HG02870 (cell line): Measurements from ENCODE around the gene SPN.
"Not testable (repeated sequence)": the region's sequence is repeated elsewhere in the genome, so short reads cannot be mapped to it uniquely, and the experiment has no call there.

Source experiments
- ATAC-seq: cut with Tn5 transposase; IDR thresholded peaks from one replicate; pipeline ENCODE4 v1.9.1; 2021; ENCODE audit warnings: mild to moderate bottlenecking, moderate library complexity; ENCODE audit not compliant: unreplicated experiment

SPN gene

DNA sequence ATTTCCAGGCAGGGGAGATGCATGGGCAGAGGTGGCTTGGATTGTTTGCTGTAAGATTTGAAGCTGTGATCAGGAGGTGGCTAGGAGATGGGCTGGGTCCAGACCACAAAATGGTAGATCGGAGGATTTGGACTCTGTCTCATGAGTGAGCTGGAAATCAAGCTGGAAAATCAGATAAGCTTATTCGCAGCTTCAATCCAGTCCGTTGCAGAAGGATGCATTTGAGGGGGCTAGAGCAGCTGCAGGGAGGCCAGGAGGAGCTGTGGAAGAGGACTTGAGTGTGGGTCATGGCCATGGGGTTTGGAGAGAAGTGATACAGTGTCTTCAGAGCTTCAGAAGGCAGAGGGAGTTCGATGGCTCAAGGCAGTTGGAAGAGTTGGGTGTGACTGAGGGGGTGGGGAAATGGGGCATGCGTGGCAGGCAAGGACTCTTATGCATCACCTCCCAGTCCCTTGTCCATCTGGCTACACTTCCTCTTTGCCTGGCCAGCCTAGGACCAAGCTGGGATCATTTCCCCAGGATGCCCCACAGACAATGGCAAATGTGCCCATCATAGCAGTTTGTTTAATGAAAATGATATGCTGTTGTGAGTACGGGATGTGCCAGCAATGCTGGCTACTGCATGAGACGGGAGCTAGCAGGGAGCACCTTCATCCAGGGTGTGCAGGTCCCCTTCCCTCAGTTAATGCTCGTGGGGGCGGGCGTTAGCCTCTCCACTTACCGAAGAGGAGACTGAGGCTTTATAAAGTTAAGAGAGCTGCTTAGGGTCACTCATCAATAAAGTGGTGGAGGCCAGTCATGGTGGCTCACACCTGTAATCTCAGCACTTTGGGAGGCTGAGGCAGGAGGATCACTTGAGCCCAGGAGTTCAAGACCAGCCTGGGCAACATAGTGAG is 36.5 kb downstream of the SPN start:
- no peak for ATAC-seq

DNA sequence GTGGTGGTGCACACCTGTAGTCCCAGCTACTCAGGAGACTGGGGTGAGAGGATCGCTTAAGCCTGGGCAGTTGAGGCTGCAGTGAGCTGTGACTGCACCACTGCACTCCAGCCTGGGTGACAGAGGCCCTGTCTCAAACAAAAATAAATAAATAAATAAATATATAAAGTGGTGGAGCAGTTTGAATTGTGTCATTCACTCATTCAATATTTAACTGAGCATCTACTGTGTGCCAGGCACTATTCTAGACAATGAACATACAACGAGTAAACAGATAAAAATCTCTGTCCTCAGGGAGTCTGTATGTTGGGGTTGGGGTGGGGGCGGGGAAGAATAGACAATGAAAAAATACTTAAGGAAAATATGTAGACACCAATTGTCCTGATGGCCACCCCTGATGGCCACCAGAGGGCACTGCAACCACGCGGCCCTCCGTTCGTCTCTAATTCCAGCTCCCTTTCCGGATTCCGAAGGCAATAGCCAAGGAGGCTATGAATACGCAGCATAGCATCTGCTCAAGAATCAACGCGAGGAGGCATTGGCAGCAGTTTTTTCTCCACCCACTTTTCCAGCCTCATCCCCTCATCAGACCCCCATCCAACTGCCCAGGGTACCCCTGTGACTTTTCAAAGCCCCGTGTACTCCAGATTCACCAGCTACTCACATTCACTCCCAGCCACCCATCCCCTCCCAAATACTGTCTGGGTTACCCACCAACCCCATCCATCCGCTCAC is 37.4 kb downstream of the SPN start:
- ATAC-seq = no peak

- ATAC-seq = no peak
These were observed 38.1 kb downstream of the SPN start for GRCh38 chr16:29701214-29701555.

DNA sequence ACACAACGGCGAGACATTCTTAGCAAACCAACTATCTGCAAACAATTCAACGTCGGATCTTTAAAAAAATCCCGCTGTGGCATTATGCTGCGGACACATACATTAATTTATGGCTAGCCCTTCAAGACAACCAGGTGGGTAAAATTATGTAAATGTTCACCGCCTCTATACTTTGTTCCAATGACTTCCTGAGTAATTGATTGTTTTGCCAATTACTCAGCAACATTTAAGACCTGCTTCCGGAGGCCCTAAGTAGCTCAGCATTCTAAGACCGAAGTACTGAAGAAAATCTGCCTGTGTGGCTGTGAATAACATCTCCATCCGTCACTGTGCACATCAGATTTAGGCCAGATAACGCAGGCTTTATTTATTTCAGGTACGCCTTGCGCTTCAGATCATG is 39.2 kb downstream of the SPN start:
- ATAC-seq = no peak

GRCh38 chr16:29705030-29705429 is 42.0 kb downstream of the SPN start:
- ATAC-seq = no peak

DNA sequence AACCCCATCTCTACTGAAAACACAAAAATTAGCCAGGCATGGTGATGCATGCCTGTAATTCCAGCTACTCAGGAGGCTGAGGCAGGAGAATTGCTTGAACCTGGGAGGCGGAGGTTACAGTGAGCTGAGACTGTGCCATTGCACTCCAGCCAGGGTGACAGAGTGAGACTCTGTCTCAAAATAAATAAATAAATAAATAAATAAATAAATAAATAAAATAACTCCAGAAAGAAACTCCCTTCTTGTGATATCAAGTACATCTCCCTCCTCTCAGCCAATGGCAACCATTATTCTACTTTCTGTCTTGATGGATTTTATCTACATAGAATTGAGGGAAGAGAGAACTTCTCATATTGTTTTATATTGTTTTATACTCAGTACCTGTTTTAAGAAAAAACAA is 44.1 kb downstream of the SPN start:
- not testable (repeated sequence) for ATAC-seq

- no peak for ATAC-seq
These were observed 46.0 kb downstream of the SPN start for GRCh38 chr16:29708917-29709600.

GRCh38 chr16:29709657-29710056 is 46.6 kb downstream of the SPN start:
- not testable (repeated sequence) for ATAC-seq

DNA sequence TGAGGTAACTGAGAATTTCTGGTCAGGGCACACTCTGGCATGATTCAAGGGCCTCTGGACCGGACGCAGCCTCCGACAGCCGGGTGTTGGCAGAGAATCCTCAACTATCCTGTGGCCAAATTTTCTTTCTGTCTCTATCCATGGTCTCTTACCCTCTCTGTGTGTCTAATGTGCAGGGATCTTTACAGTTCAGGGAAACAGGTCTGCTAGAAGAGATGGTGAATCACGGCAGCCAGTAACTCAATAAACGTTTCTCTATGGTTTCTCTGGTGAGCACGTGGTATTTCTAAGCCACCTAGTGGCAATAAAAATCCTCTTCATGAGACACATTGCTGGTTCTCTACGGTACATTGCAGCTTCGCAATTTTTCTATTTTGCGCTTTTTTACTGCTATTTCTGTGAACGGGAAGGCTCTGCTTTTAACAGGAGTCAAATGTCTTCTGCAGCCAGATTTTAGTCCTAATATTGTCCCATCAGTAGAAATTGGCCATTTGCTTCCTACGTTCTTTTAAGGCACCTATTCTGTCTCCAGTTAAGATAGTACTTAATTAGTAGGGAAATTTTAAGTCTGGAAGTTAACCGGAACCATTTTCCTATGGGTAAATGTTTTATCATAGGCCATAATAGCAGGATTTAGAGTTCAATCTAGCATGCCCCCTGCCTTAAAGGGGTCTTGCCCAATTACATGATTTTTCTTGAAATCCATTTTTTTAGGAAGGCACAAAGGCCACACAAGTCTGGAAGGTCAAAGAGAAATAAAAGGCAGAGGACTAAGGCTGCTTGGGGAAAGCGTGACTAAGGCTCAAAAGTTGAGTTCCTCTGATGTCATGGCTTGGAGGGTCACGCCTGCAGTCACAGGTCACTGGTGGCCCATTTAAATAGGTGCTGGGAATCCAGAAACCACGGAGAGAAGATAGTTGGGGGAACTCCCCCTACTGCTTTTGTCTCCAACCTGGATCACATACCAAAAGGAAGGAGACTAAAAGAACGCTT is 47.5 kb downstream of the SPN start:
- ATAC-seq = no peak

GRCh38 chr16:29712809-29713208 is 49.8 kb downstream of the SPN start:
- no peak for ATAC-seq

- ATAC-seq = no peak
These were observed 51.3 kb downstream of the SPN start for GRCh38 chr16:29714396-29714795.

DNA sequence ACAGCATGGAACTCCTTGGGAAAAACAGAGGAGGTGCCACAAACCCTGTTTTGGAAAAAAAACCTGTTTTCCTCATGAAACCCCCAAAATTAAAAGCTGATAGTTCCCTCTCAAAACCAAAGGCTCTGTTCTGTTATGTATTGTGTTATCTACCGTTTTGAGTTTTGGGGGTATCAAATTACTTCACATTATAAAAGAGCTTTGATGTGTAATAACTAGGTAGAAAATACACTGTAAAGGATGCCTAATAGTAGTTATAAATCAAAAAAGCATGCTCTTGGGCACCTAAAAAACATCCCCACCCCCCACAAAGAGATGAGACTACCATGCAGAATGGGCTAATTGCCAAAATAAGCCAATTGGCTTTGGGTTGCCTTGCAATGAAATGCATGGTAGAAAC is 51.9 kb downstream of the SPN start:
- ATAC-seq = no peak

DNA sequence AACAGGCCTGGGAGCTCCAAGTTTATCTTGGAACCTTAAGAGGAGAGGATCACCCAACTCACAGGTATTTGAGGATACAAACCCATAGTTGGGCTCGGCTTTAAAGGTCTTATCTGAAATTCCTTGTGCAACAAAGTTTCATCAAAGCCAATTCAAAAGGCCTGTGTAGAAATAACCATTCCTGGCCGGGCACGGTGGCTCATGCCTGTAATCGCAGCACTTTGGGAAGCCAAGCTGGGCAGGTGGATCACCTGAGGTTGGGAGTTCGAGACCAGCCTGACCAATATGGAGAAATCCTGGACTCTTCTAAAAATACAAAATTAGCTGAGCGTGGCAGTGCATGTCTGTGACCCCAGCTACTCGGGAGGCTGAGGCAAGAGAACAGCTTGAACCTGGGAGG is 54.1 kb downstream of the SPN start:
- no peak for ATAC-seq

DNA sequence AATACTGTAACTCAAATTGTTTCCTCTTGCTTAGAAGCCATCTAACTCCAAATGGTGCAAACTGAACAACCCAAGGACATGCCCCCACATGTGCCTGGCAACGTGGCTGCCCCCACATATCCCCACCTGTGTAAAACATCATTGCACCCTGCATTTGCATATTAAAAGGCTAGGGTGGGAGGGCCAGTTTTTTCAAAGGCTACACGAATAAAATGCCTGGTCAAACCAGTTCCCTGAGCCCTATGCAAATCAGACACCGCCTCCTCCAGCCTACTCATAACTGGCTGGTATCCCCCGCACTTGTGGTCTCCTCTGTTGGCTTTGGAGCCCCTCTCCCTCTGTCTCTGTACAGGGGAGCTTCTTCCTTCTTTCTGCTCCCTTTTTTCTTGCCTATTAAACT is 56.0 kb downstream of the SPN start:
- ATAC-seq = no peak
